Calu3 (cell line): ENCODE data around the gene DUSP10. TPM values are rescaled to one million over a fixed set of nuclear protein-coding genes. Genes with fewer than 3 reads are reported as not detected.

Source experiments
- BruUV-seq: library from RNA; stranded (reverse); fragments of 400-500 nt; replicated peaks from 2 replicates; lab custom pipeline; 2021; lab: Mats Ljungman, UMichigan
- CTCF ChIA-PET: fragments of 300-600 bp; sonication (Branson Sonifier 250); formaldehyde crosslinking; loops from one replicate; lab custom pipeline; 2022; ENCODE audit warnings: antibody characterized with exemption; lab: Charles Lee
- DNase-seq: peaks from one replicate; pipeline ENCODE4 v3.0.0; 2022
- H3K27ac Mint-ChIP-seq: one replicate; pipeline ENCODE4 v1.8.0; 2022; ENCODE audit warnings: mixed read lengths; ENCODE audit not compliant: unreplicated experiment
- H3K27me3 Mint-ChIP-seq: one replicate; pipeline ENCODE4 v1.8.0; 2022; ENCODE audit warnings: mixed read lengths; ENCODE audit not compliant: unreplicated experiment
- H3K36me3 Mint-ChIP-seq: one replicate; pipeline ENCODE4 v1.8.0; 2022; ENCODE audit warnings: mild to moderate bottlenecking, moderate library complexity, mixed read lengths; ENCODE audit not compliant: insufficient read depth, unreplicated experiment
- H3K4me1 Mint-ChIP-seq: one replicate; pipeline ENCODE4 v1.8.0; 2022; ENCODE audit warnings: mild to moderate bottlenecking, low read depth, mixed read lengths; ENCODE audit not compliant: unreplicated experiment
- H3K4me3 Mint-ChIP-seq: one replicate; pipeline ENCODE4 v1.8.0; 2022; ENCODE audit warnings: mild to moderate bottlenecking, low read depth, moderate library complexity, mixed read lengths; ENCODE audit not compliant: unreplicated experiment
- H3K9me3 Mint-ChIP-seq: one replicate; pipeline ENCODE4 v1.8.0; 2022; ENCODE audit warnings: low read depth, mixed read lengths; ENCODE audit not compliant: unreplicated experiment
- intact Hi-C: fragments of 100-400 bp; cut with micrococcal nuclease; formaldehyde crosslinking; loops from one replicate; pipeline ENCODE4 v1.10.0; 2022; ENCODE audit not compliant: unreplicated experiment
- total RNA-seq: library from RNA; stranded (reverse); gene quantifications from 2 replicates; pipeline ENCODE4 v1.2.3, GENCODE V29; 2022
- TF ChIP-seq, protein P1 (sequence below): fragments of 200-600 bp; IDR thresholded peaks from one replicate; pipeline ENCODE4 v1.8.0; 2022; ENCODE audit warnings: antibody characterized with exemption; ENCODE audit not compliant: unreplicated experiment

Gene DUSP10
- total RNA-seq, 1 experiment from 2014 or later, result 55.1 TPM

DNA sequence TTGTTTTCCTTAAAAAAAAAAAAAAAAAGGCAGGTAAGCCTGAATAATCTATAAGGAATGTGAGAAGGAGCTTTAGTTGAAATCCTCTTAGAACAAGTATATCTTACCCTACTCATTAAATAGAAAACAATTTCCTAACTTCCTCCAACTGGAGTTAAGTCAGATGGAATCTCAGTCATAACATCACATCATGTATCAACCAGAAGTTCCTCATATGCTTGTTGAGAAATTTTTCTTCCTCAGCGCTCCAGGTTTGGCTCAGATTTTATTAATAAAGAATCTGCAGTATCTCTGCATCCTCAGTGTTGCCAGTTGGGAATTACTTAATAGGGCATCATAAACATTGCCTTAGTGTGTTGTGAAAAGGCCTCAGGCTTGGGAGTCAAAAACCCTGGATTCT is 37.6 kb downstream of the DUSP10 start:
- Mint-ChIP-seq H3K36me3 (peaks cover 66% of the 10 kb centered on the region), H3K9me3 (no peaks in the 10 kb centered on the region), H3K4me3 (no peak overlapping the region), H3K27ac (no peak overlapping the region), H3K27me3 (no peaks in the 10 kb centered on the region), H3K4me1 (peaks cover 20% of the 10 kb centered on the region)
- intact Hi-C loops, result no loop called here
- DNase-seq, result no peak
- CTCF ChIA-PET, result interaction anchor here (0.7 kb wide), 2 partner anchors 99 to 558 kb away, joined by 3 to 7 read pairs; no protein-coding TSS in a partner anchor
- TF ChIP-seq, protein P1, sequence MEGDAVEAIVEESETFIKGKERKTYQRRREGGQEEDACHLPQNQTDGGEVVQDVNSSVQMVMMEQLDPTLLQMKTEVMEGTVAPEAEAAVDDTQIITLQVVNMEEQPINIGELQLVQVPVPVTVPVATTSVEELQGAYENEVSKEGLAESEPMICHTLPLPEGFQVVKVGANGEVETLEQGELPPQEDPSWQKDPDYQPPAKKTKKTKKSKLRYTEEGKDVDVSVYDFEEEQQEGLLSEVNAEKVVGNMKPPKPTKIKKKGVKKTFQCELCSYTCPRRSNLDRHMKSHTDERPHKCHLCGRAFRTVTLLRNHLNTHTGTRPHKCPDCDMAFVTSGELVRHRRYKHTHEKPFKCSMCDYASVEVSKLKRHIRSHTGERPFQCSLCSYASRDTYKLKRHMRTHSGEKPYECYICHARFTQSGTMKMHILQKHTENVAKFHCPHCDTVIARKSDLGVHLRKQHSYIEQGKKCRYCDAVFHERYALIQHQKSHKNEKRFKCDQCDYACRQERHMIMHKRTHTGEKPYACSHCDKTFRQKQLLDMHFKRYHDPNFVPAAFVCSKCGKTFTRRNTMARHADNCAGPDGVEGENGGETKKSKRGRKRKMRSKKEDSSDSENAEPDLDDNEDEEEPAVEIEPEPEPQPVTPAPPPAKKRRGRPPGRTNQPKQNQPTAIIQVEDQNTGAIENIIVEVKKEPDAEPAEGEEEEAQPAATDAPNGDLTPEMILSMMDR, result no peak
- BruUV-seq, result no TSS peak

DNA sequence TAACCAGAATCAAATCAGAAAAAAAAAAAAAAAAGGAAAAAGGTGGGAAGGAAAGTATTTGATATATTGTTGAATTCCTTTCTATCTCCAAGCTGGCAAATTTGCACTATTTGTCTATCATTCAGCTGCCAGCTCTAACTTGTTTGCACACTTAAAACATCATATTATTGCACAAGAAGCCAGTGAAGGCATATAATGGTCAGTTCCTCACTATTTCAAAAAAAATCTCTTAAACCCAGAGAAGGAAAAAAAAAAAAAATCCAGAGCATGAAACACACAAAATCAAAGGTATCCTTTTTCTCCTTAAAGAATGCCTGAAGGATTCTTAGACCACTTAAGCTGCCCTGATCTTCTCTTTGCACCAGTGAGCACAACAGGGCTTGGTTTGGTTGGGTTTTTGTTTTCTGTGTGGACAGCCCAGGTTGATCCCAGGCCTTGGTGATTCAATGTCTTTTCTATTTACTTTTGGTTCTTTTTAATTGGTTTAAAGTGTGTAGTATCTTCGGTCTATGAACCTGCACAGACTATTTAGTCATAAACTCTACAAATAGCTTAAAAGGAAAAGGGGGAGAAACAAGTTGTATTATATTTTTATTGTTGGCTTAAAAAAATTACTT is 40.2 kb downstream of the DUSP10 start:
- Mint-ChIP-seq H3K36me3 (peaks cover 74% of the 10 kb centered on the region), H3K9me3 (no peaks in the 10 kb centered on the region), H3K4me1 (peaks cover 18% of the 10 kb centered on the region), H3K4me3 (no peak overlapping the region), H3K27ac (no peak overlapping the region), H3K27me3 (no peaks in the 10 kb centered on the region)
- intact Hi-C loops, result no loop called here
- CTCF ChIA-PET, result interaction anchor here (1.7 kb wide), 1 partner anchor 9 kb away, joined by 4 read pairs; no protein-coding TSS in a partner anchor
- DNase-seq, result no peak
- BruUV-seq, result no TSS peak
- TF ChIP-seq, protein P1, result no peak

DNA sequence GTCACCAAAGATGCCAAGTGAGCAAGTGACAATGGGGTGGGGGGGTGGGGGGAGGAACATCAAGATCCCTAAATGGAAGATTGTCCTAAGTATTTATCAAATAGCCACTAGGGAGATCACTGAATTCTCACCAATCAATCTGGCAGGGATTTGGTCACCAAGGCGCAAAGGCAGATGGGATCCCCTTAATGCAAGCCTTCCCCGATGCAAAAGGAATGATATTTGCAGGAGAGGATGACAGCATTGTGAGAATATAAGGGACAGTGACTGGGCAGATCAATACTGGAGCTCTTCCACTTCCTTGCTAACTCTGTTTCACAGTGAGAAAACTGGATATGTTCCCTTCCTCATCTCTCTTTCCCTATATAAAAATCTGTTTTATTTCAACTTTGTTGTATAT is 40.9 kb downstream of the DUSP10 start:
- H3K9me3 Mint-ChIP-seq, result no peaks in the 10 kb centered on the region
- H3K4me3 Mint-ChIP-seq, result no peak overlapping the region
- H3K4me1 Mint-ChIP-seq, result peaks cover 18% of the 10 kb centered on the region
- BruUV-seq, result no TSS peak
- DNase-seq, result no peak
- H3K27me3 Mint-ChIP-seq, result no peaks in the 10 kb centered on the region
- peaks cover 79% of the 10 kb centered on the region for H3K36me3 Mint-ChIP-seq
- TF ChIP-seq, protein P1, result no peak
- intact Hi-C loops, result no loop called here
- CTCF ChIA-PET, result interaction anchor here (0.6 to 1.7 kb wide), 2 partner anchors 10 to 938 kb away, joined by 4 to 5 read pairs; no protein-coding TSS in a partner anchor
- H3K27ac Mint-ChIP-seq, result no peak overlapping the region

DNA sequence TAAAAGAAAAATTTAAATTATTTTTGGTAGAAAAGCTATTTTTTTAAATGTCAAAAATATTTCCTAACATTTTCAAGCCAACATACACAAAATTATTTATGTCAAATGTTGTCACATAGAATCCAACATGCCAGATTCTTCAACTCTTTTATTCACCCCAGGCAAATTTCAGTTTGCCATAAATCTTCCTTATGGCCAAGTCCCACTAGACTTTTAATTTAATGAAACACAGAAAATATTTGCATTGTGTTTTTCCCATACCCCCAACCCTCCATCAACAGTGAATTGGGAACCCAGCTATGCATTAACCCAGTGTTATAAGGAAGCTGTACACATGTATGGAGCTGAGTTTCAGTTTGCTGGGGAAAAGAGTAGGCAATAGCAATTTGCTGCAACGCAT is 41.4 kb downstream of the DUSP10 start:
- no TSS peak for BruUV-seq
- TF ChIP-seq, protein P1, result no peak
- Mint-ChIP-seq H3K4me3 (no peak overlapping the region), H3K27ac (no peak overlapping the region), H3K36me3 (peaks cover 75% of the 10 kb centered on the region), H3K4me1 (peaks cover 18% of the 10 kb centered on the region), H3K27me3 (no peaks in the 10 kb centered on the region), H3K9me3 (no peaks in the 10 kb centered on the region)
- intact Hi-C loops, result no loop called here
- CTCF ChIA-PET, result interaction anchor here (0.6 to 1.7 kb wide), 2 partner anchors 10 to 938 kb away, joined by 4 to 5 read pairs; no protein-coding TSS in a partner anchor
- no peak for DNase-seq
